GM12892 (cell line): ENCODE measurements around the gene NUDT5. TPM values are rescaled to one million over a fixed set of nuclear protein-coding genes. Genes with fewer than 3 reads are reported as not detected.
"Not testable (repeated sequence)": the region's sequence is repeated elsewhere in the genome, so short reads cannot be mapped to it uniquely, and the experiment has no call there.

Experiments used
- DNase-seq: peaks from one replicate; pipeline ENCODE4 v3.0.0; 2011; ENCODE audit not compliant: insufficient read length
- FAIRE-seq: peaks from 2 replicates; lab custom pipeline; 2011; peaks lifted over from hg19 to GRCh38; lab: Jason Lieb, UNC
- POLR2A ChIP-seq: IDR thresholded peaks from 2 replicates; pipeline ENCODE4 v1.6.1; 2011; ENCODE audit warnings: low read depth, low read length, control low read depth
- POLR2AphosphoS5 ChIP-seq: IDR thresholded peaks from 2 replicates; pipeline ENCODE4 v1.6.1; 2011; ENCODE audit warnings: low read depth, low read length, control low read depth
- TAF1 ChIP-seq: IDR thresholded peaks from 2 replicates; pipeline ENCODE4 v1.6.1; 2011; ENCODE audit warnings: low read depth, mild to moderate bottlenecking, control low read depth, low read length, borderline replicate concordance
- polyA plus RNA-seq: library from polyadenylated mRNA; unstranded; fragments of >200 nt; gene quantifications from one replicate; pipeline ENCODE4 v1.2.1, GENCODE V29; 2012; ENCODE audit warnings: missing spikeins, inconsistent platforms; ENCODE audit not compliant: missing spikeins

NUDT5 gene
- 90.3 TPM for polyA plus RNA-seq

- TF ChIP-seq POLR2AphosphoS5 (peak; percentile 79), TAF1 (peak; percentile 14; the same call in 1 of the 2 replicates), POLR2A (peak; percentile 62)
- DNase-seq (peak; percentile 75), FAIRE-seq (peak; percentile 95)
These were observed at the start of gene NUDT5, which contains the start of gene CDC123 for GRCh38 chr10:12195603-12196506. Gene NUDT5 (minus strand): TSS chr10:12195891. CDS start chr10:12186291, 9,600 bp downstream. Gene CDC123 (plus strand): TSS chr10:12196188. CDS start chr10:12196246, 58 bp downstream.

GRCh38 chr10:12243864-12244620, 48.4 kb upstream of the NUDT5 start:
- TF ChIP-seq POLR2A, result no peak
- no peak for TF ChIP-seq TAF1
- TF ChIP-seq POLR2AphosphoS5, result no peak
- DNase-seq, result no peak
- FAIRE-seq, result no peak

GRCh38 chr10:12241810-12242529, 46.3 kb upstream of the NUDT5 start:
- DNase-seq (no peak), FAIRE-seq (peak; percentile 82)
- TF ChIP-seq TAF1, result no peak
- TF ChIP-seq POLR2A, result no peak
- TF ChIP-seq POLR2AphosphoS5, result no peak

GRCh38 chr10:12238821-12239220, 43.1 kb upstream of the NUDT5 start:
- no peak for FAIRE-seq

GRCh38 chr10:12237265-12238220, 41.9 kb upstream of the NUDT5 start:
- no peak for DNase-seq
- no peak for FAIRE-seq
- TF ChIP-seq POLR2A, result no peak
- no peak for TF ChIP-seq POLR2AphosphoS5
- no peak for TF ChIP-seq TAF1

More at GRCh38 chr10:12238821-12239220, 43.1 kb upstream of the NUDT5 start:
- no peak for DNase-seq
- TF ChIP-seq TAF1, result no peak
- no peak for TF ChIP-seq POLR2AphosphoS5
- TF ChIP-seq POLR2A, result no peak

- no peak for FAIRE-seq
These were observed 40.1 kb upstream of the NUDT5 start for GRCh38 chr10:12235796-12236195.

GRCh38 chr10:12235116-12235694, 39.5 kb upstream of the NUDT5 start:
- no peak for TF ChIP-seq POLR2A
- DNase-seq (no peak), FAIRE-seq (no peak)

More at GRCh38 chr10:12235796-12236195, 40.1 kb upstream of the NUDT5 start:
- TF ChIP-seq POLR2AphosphoS5 (no peak), TAF1 (no peak), POLR2A (no peak)
- no peak for DNase-seq

GRCh38 chr10:12234687-12235086, 39.0 kb upstream of the NUDT5 start:
- not testable (repeated sequence) for FAIRE-seq, DNase-seq

- no peak for TF ChIP-seq TAF1
- TF ChIP-seq POLR2AphosphoS5, result no peak
- no peak for TF ChIP-seq POLR2A
- DNase-seq (no peak), FAIRE-seq (no peak)
These were observed 33.2 kb upstream of the NUDT5 start for GRCh38 chr10:12228851-12229250.

GRCh38 chr10:12226438-12226837, 30.7 kb upstream of the NUDT5 start:
- not testable (repeated sequence) for DNase-seq, FAIRE-seq
